NCI-H2171 (cell line): ENCODE measurements around the gene NEURL1.

Experiments used
- DNase-seq: peaks from one replicate; lab custom pipeline; 2025; lab: John Stamatoyannopoulos, UW

The NEURL1 gene, protein sequence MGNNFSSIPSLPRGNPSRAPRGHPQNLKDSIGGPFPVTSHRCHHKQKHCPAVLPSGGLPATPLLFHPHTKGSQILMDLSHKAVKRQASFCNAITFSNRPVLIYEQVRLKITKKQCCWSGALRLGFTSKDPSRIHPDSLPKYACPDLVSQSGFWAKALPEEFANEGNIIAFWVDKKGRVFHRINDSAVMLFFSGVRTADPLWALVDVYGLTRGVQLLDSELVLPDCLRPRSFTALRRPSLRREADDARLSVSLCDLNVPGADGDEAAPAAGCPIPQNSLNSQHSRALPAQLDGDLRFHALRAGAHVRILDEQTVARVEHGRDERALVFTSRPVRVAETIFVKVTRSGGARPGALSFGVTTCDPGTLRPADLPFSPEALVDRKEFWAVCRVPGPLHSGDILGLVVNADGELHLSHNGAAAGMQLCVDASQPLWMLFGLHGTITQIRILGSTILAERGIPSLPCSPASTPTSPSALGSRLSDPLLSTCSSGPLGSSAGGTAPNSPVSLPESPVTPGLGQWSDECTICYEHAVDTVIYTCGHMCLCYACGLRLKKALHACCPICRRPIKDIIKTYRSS

DNA sequence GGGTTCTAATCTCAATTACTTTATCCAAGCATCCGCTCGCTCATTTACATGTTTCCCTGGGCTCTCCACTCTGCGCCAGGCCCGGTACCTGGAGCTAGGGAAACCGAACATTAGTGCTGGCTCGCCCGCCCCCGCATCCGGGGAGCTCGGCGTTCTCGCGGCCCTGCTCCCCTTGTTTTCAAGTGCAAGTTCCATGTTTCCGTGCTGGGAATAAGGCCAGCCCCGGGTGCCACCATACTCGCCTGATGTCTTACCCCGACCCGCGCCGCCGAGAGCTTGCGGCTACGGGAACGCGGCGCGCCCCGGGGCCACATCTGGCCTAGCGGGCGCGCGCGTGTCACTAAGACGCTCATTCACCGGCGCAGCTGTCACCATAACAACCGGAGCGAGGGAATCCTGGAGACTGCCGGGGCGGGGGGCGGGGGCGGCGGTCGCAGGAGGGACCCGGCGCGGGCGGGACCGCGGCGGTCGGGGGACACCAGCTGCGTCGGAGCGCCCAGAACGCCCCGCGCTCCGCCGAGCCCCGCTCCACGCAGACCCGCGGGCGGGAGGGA is at the start of gene NEURL1:
TSS of gene NEURL1 (plus strand) at position 344 of the 554 bp plus-strand sequence. CDS start 683 bp downstream, outside the sequence.
- peak; percentile 5 for DNase-seq

GRCh38 chr10:103444478-103444877 is 49.0 kb upstream of the NEURL1 start:
- DNase-seq = no peak

DNA sequence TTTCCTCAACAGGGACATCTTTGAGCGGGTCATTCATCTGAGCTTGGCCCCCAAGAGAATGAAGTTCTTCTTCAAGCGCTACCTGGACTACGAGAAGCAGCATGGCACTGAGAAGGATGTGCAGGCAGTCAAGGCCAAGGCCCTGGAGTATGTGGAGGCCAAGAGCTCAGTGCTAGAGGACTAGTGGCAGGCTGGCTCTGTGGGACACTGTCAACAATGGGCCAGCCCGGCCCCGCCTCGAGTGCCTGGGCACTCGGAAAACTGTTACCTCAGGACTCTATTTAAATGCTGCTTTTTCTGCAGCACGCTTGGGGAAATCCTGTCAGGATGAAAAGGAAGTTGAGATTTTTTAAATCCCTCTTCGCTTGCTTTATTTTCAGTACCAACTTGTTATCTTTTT is 48.1 kb upstream of the NEURL1 start:
- DNase-seq = no peak

GRCh38 chr10:103445767-103446567 is 47.5 kb upstream of the NEURL1 start:
- DNase-seq = no peak

- DNase-seq = no peak
Observed at GRCh38 chr10:103447187-103447586, 46.3 kb upstream of the NEURL1 start.

DNA sequence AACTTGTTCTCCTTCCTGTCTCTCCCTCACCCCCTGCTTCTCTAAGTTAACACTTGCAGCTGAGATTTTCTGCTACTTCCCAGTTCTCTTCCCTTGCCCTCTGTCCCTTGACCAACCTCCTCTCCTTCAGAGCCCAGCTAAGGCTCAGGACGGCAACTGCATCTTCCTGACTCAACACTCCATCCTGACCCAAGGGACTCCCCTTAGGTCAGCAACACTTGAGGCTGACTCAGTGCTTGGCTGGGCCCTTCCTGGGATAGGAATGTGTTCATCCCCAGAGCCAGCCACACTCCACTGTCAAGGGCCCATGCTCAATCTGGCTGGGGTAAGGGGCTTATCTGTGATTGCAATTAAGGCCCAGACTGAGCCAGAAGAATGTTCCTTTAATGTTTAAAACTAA is 44.8 kb upstream of the NEURL1 start:
- DNase-seq = no peak

GRCh38 chr10:103449208-103450144 is 44.0 kb upstream of the NEURL1 start:
- DNase-seq = no peak

DNA sequence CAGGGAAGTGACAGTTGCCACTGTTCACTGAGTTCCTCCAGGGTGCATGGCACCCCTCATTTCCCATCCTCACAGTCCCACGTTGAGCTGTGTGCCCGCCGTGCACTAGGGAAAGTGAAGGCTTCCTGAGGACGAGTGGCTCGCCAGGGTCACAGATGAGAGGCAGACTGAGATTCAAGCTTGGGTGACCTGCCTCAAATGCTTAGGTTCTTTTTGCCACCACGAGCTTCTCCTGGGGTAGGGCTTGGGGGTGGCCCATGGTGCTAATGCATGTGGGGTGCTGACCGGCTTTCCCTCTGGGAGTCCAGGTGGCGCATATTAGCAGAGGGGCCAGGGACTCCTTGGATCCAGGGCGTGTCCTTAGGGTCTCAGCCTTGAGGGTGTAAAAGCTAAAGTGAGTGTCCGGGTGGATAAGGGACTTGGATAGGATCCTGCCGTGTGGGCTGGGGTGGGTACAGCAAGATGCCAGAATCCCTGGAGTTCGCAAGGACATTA is 43.3 kb upstream of the NEURL1 start:
- DNase-seq = no peak

- no peak for DNase-seq
Observed at GRCh38 chr10:103451091-103451813, 42.3 kb upstream of the NEURL1 start.

DNA sequence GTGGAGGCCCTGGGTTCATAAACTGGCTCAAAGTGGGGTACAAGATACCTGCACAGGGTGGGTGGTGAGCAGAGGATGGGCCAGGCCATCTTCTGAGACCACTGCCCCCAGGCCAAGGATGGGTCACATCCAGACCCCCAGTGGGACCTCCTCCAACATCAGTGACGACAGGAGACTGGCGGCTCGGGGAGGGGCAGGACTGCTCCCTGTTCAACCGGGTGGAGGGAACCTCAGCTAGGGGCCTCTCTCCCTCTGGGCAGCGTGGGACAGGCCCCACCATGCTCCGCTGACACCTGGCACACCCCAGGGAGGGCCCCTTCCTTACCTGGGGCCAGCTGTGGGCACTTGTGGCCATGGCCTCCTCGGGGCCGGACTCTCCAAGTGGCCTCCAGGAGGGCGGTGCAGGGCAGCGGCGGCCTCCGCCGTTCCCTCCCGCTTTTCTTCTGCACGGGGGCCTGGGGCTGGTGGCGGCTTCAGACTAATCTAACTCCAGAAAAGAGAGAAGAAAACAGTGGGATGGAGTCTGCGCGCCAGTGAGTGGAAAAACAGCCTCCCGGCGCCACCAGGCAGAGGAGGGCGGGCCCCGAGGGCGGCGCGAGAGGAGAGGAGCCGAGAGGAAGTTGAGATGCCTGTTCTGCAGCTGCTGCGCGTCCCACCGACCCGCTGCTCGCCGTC is 41.5 kb upstream of the NEURL1 start, which contains the start of gene CALHM2:
TSS of gene CALHM2 (minus strand) at position 540 of the 675 bp plus-strand sequence. CDS start 2,429 bp downstream, outside the sequence.
- peak; percentile 45 for DNase-seq

DNA sequence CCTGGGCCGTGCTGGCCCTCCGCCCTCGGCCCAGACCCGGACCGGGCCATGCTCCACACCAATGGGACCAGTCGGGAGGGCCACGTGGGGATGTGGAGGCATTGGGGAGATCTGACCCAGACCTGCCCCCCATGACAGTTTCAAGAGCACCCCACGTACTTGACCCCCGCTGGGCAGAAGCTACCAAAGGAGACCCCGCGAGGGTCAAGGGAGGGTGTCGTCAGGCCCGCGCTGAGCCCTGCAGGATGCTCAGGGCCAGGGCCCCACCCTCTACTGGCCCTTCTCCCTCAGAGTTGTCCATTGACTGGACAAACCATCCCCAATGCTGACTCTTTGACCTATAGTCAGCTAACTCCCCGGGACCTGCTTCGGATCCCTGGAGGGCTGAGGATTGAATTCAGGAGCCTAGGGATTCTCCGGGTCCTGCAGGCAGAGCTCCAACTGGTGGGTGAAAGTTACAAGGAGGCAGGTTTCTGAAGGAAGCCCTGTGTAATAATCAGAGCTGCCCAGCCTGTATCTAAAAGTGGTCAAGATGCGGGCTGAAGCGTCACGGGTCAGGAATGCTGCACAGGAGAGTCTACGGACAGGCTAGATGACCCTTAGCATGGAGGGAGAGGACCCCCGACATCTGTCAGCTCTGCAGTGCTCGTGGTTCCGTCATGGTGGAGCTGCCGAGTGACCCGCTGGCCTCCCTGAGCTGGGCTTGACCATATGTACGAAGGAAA is 40.8 kb upstream of the NEURL1 start:
- no peak for DNase-seq

DNA sequence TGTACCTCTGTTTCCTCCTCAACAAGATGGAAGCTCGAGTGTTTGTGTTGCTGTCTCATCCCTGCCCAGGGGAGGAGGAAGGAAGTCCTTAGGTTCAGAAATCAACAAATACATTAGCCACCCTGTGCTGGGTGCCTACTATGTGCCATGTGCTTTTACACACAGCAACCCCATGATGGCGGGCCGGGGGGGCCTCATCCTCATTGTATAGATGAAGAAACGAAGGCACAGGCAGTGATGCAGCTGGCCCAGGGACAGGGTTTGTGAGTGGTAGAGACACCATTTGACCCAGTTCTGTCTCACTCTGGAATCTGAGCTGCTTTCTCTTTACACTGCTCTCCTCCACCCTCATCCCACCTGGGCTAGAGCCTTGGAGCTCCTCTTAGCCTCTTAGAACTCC is 39.5 kb upstream of the NEURL1 start:
- DNase-seq = no peak

GRCh38 chr10:103455235-103455634 is 38.3 kb upstream of the NEURL1 start:
- no peak for DNase-seq

GRCh38 chr10:103456074-103456660 is 37.3 kb upstream of the NEURL1 start:
- no peak for DNase-seq

DNA sequence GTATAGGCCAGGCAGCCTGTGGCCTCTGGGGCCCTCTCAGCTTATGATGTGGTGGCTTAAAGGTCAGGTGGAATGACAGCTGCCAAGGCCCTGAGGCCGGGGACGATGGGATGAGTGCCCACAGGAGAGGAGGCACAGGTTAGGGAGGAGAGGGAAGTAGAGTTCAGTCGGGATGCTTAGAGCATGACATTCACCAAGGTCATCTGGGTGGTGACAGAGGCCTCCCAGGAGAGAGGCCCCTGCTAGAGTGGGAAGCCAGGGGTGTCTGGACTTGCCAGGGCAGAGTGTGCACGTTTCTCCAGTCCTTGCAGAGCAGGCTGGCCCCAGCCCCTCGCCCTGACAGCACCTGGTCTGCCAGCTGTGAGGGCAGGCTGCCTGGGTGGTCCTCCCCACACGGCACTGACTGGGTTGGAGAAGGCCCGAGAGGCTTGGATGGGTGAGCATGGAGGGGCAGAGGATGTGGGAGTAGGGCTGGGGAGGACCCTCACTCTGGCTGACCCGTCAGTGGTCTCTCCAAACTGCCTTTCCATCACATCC is 36.3 kb upstream of the NEURL1 start:
- peak; percentile 33 for DNase-seq

- DNase-seq = no peak
Observed at GRCh38 chr10:103457896-103458583, 35.5 kb upstream of the NEURL1 start.

DNA sequence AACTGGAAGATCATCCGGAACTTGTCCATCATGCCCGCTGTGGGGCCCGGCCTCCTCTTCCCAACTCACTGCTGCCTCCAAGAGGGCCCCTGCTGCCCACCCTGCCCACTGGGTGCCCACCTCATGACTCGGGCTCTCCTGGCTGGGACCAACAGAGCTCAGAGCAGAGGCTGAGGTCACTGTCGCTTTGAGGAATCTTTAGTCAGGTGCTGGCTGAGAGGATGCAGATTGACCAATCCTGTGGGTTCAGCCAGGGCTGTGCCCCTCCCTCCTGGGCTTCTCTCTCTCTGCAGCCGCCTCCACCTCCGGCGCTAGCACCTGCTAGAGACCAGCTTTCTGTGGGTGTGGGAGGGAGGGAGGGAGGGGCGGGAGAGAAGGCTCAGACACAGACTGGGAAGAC is 34.8 kb upstream of the NEURL1 start, which contains the start of gene CALHM1:
TSS of gene CALHM1 (minus strand) at position 181 of the 400 bp plus-strand sequence. CDS start at position 32, 149 bp downstream.
- DNase-seq = no peak

- no peak for DNase-seq
Observed at GRCh38 chr10:103459615-103460014, 33.9 kb upstream of the NEURL1 start.
